B cell (primary cell): ENCODE measurements around the gene SNRPN. TPM values are rescaled to one million over a fixed set of nuclear protein-coding genes. Genes with fewer than 3 reads are reported as not detected.

Experiments
- ATAC-seq: fragments of 200-7000 bp; cut with Tn5 transposase; one replicate; pipeline ENCODE4 v1.10.0; 2021; ENCODE audit warnings: low read depth, mild to moderate bottlenecking, moderate number of reproducible peaks, moderate library complexity
- CTCF ChIA-PET: fragments of 350-600 bp; sonication (Branson Sonifier 250); formaldehyde crosslinking; loops from one replicate; lab custom pipeline; 2021; ENCODE audit warnings: antibody characterized with exemption, inconsistent platforms; lab: Charles Lee
- POLR2A ChIA-PET: fragments of 350-600 bp; sonication (Branson Sonifier 250); formaldehyde crosslinking; loops from one replicate; lab custom pipeline; 2021; ENCODE audit warnings: antibody characterized with exemption; lab: Charles Lee
- DNase-seq: peaks from one replicate; pipeline ENCODE4 v3.0.0; 2013
- H2AFZ ChIP-seq: 2 replicates; pipeline ENCODE4 v1.6.1; 2012; ENCODE audit warnings: mild to moderate bottlenecking, low read depth, low read length; ENCODE audit not compliant: insufficient read depth, poor library complexity, severe bottlenecking
- H3K27ac ChIP-seq, 2 donors: 1 replicate in 1 of 2; 2 replicates in 1 of 2; pipeline ENCODE4 v1.5.1; 2012 to 2013; ENCODE audit warnings: low read length in 2 of 2, mild to moderate bottlenecking in 2 of 2, moderate library complexity in 1 of 2
- H3K27me3 ChIP-seq, 4 experiments: fragments of 200-600 bp in 1 of 4; sonication (generic) in 1 of 4; replicated peaks in 1 of 4; 1 replicate in 2 of 4; 2 replicates in 2 of 4; pipeline versions ENCODE4 v1.6.1 to v1.7.0; 2013 to 2016; ENCODE audit warnings: low read length in 3 of 4, mild to moderate bottlenecking in 2 of 4, mixed read lengths in 1 of 4, moderate library complexity in 1 of 4; ENCODE audit not compliant: insufficient read depth in 4 of 4, control insufficient read depth in 3 of 4; ENCODE audit errors: control extremely low read depth in 1 of 4
- H3K36me3 ChIP-seq, 2 experiments: replicated peaks in 1 of 2; 1 replicate in 1 of 2; 2 replicates in 1 of 2; pipeline versions ENCODE4 v1.6.1 to v1.7.1; 2013; ENCODE audit warnings: low read length in 1 of 2; ENCODE audit not compliant: insufficient read depth in 2 of 2, control insufficient read depth in 1 of 2; ENCODE audit errors: control extremely low read depth in 1 of 2, extremely low read depth in 1 of 2
- H3K4me1 ChIP-seq, 2 donors: fragments of 200-600 bp in 1 of 2; sonication (generic) in 1 of 2; 1 replicate in 1 of 2; 2 replicates in 1 of 2; pipeline versions ENCODE4 v1.5.1 to v1.6.1; 2013 to 2017; ENCODE audit warnings: low read length in 2 of 2; ENCODE audit not compliant: control insufficient read depth in 2 of 2, insufficient read depth in 2 of 2
- H3K4me2 ChIP-seq: replicated peaks from 2 replicates; pipeline ENCODE3; 2012; ENCODE audit warnings: mild to moderate bottlenecking, low read depth, low read length; ENCODE audit not compliant: poor library complexity, severe bottlenecking
- H3K4me3 ChIP-seq, 5 experiments: fragments of 200-600 bp in 1 of 5; sonication (generic) in 1 of 5; 1 replicate in 3 of 5; 2 replicates in 2 of 5; pipeline versions ENCODE4 v1.5.1 to v1.7.0; 2011 to 2016; ENCODE audit warnings: low read length in 4 of 5, mild to moderate bottlenecking in 4 of 5, low read depth in 2 of 5, control low read depth in 1 of 5, moderate library complexity in 1 of 5; ENCODE audit not compliant: insufficient read depth in 1 of 5; ENCODE audit errors: control extremely low read depth in 1 of 5, extremely low read depth in 1 of 5
- H3K79me2 ChIP-seq: fragments of 200-600 bp; sonication (generic); one replicate; pipeline ENCODE4 v1.6.0; 2016; ENCODE audit warnings: low read length; ENCODE audit not compliant: control insufficient read depth, insufficient read depth
- H3K9ac ChIP-seq: fragments of 200-600 bp; sonication (generic); 2 replicates; pipeline ENCODE4 v1.6.1; 2017; ENCODE audit warnings: mild to moderate bottlenecking, low read length, moderate library complexity
- H3K9me3 ChIP-seq, 3 donors: one replicate each; pipeline versions ENCODE4 v1.6.1 to v1.7.1; 2013; ENCODE audit warnings: low read length in 2 of 3; ENCODE audit not compliant: control insufficient read depth in 2 of 3, insufficient read depth in 1 of 3; ENCODE audit errors: control extremely low read depth in 1 of 3
- H4K20me1 ChIP-seq: 2 replicates; pipeline ENCODE4 v1.6.0; 2012; ENCODE audit warnings: mild to moderate bottlenecking, low read length; ENCODE audit not compliant: insufficient read depth, control insufficient read depth, poor library complexity, severe bottlenecking
- H3K27ac Mint-ChIP-seq: one replicate; pipeline ENCODE4 v1.8.0; 2021; ENCODE audit warnings: mixed read lengths
- H3K27me3 Mint-ChIP-seq: one replicate; pipeline ENCODE4 v1.8.0; 2021; ENCODE audit warnings: mixed read lengths
- H3K4me1 Mint-ChIP-seq: one replicate; pipeline ENCODE4 v1.8.0; 2021; ENCODE audit warnings: mixed read lengths
- H3K4me3 Mint-ChIP-seq: one replicate; pipeline ENCODE4 v1.8.0; 2021; ENCODE audit warnings: mixed read lengths
- H3K9me3 Mint-ChIP-seq: one replicate; pipeline ENCODE4 v1.8.0; 2022; ENCODE audit warnings: mixed read lengths; ENCODE audit not compliant: insufficient read depth
- EZH2 ChIP-seq: IDR thresholded peaks from 2 replicates; pipeline ENCODE4 v1.6.1; 2012; ENCODE audit warnings: borderline replicate concordance, low read depth, mild to moderate bottlenecking, moderate library complexity, low read length; ENCODE audit not compliant: insufficient read depth, poor library complexity, severe bottlenecking
- whole genome bisulfite sequencing: methylation state at CpG from one replicate; pipeline ENCODE4 v1.1.5; 2013; ENCODE audit warnings: missing lambda C conversion rate; ENCODE audit not compliant: insufficient coverage; 5-methylcytosine and 5-hydroxymethylcytosine counted together
- intact Hi-C: fragments of 100-400 bp; cut with micrococcal nuclease; formaldehyde crosslinking; loops from one replicate; pipeline ENCODE4 v1.10.0; 2022
- polyA plus RNA-seq: library from polyadenylated mRNA; depleted of rRNA; stranded (reverse); fragments of >200 nt; gene quantifications from 2 replicates; pipeline ENCODE4 v1.2.3, GENCODE V29; 2012
- total RNA-seq, 2 donors: library from RNA; stranded (reverse); fragments of 120-200 nt in 1 of 2; gene quantifications; 1 replicate in 1 of 2; 2 replicates in 1 of 2; pipeline versions ENCODE4 v1.2.3 to v1.2.4, GENCODE V29; 2013 to 2022
- TF ChIP-seq, protein P1 (sequence below): fragments of 200-600 bp; IDR thresholded peaks from one replicate; pipeline ENCODE4 v1.8.0; 2022; ENCODE audit warnings: antibody characterized with exemption, mild to moderate bottlenecking

The SNRPN gene
- total and polyA plus RNA-seq, 2 donors (not counting 1 experiment from before 2014, with no cell fraction given) = 83.6 to 119 TPM

DNA sequence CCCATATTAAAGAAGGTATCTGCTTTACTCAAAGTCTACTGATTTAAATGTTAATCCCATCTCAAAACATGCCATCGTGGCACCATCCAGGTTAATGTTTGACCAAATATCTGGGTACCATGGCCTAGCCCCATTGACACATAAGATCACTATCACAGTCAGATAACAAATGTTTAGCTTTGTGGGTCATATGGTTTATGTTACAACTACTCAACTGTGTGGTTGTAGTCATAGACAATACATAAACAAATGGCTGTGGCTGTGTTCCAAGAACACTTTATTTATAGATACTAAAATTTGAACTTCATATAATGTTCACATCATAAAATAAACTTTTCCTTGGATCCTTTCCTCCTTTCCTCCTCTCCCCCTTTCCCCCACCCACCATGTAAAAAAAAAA lies 9.8 kb upstream of the SNRPN start:
- Mint-ChIP-seq H3K9me3 (no peaks in the 10 kb centered on the region), H3K27ac (no peak overlapping the region)
- ATAC-seq = no peak

DNA sequence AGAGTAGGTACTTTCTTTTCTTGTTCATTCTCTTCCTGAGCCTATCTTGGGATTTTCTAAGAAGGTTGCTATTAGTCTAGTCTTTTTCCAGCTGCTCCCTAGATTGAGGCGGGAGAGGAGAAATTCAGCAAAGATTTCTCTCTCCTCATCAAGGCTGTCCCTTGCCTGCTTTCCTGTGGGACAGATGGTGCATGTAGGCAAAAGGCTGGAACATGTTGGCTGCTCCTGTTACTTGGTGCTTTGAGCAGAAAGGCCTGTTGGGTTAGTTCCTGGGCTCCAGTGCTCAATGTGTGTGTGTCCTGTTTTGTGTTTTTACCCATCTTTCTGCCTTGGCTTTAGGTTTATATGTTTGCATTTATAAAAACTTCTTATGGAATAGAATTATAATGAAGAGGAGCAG lies 9.1 kb upstream of the SNRPN start:
- Mint-ChIP-seq H3K4me1 (no peaks in the 10 kb centered on the region), H3K4me3 (no peak overlapping the region), H3K27me3 (no peaks in the 10 kb centered on the region), H3K9me3 (no peaks in the 10 kb centered on the region), H3K27ac (no peak overlapping the region)
- H3K9me3 ChIP-seq = peaks cover 0 to 3% (median 2%) of the 10 kb centered on the region in 3 donors
- ATAC-seq = no peak
- no peaks in the 10 kb centered on the region for H3K79me2 ChIP-seq
- no peak overlapping the region for H3K4me2 ChIP-seq
- H3K36me3 ChIP-seq = no peaks in the 10 kb centered on the region
- H3K9ac ChIP-seq = no peak overlapping the region
- ChIA-PET CTCF (no interaction called here), POLR2A (no interaction called here)
- no peak for DNase-seq
- H3K4me3 ChIP-seq = no peak overlapping the region
- intact Hi-C loops = no loop called here
- no peaks in the 10 kb centered on the region for H4K20me1 ChIP-seq
- H3K27ac ChIP-seq = no peak overlapping the region
- no peak overlapping the region for H2AFZ ChIP-seq
- no peaks in the 10 kb centered on the region for H3K27me3 ChIP-seq
- no CpG with 5 or more reads among the region's 1 CpG for WGBS
- H3K4me1 ChIP-seq = no peaks in the 10 kb centered on the region
- TF ChIP-seq, protein P1, sequence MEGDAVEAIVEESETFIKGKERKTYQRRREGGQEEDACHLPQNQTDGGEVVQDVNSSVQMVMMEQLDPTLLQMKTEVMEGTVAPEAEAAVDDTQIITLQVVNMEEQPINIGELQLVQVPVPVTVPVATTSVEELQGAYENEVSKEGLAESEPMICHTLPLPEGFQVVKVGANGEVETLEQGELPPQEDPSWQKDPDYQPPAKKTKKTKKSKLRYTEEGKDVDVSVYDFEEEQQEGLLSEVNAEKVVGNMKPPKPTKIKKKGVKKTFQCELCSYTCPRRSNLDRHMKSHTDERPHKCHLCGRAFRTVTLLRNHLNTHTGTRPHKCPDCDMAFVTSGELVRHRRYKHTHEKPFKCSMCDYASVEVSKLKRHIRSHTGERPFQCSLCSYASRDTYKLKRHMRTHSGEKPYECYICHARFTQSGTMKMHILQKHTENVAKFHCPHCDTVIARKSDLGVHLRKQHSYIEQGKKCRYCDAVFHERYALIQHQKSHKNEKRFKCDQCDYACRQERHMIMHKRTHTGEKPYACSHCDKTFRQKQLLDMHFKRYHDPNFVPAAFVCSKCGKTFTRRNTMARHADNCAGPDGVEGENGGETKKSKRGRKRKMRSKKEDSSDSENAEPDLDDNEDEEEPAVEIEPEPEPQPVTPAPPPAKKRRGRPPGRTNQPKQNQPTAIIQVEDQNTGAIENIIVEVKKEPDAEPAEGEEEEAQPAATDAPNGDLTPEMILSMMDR = no peak
- TF ChIP-seq EZH2 = no peak

More for the DNA sequence above, 9.8 kb upstream of the SNRPN start:
- no peaks in the 10 kb centered on the region for H3K79me2 ChIP-seq
- DNase-seq = no peak
- H3K27ac ChIP-seq = no peak overlapping the region
- no peaks in the 10 kb centered on the region for H3K27me3 ChIP-seq
- intact Hi-C loops = no loop called here
- H3K4me1 ChIP-seq = no peaks in the 10 kb centered on the region
- H4K20me1 ChIP-seq = no peaks in the 10 kb centered on the region
- H3K4me3 ChIP-seq = no peak overlapping the region
- no peaks in the 10 kb centered on the region for H3K36me3 ChIP-seq
- H3K9me3 ChIP-seq = peaks cover 0 to 2% (median 0%) of the 10 kb centered on the region in 3 donors
- H3K4me3 Mint-ChIP-seq = no peak overlapping the region
- no peak for TF ChIP-seq EZH2
- TF ChIP-seq, protein P1 = no peak
- POLR2A ChIA-PET = no interaction called here
- no peaks in the 10 kb centered on the region for H3K4me1 Mint-ChIP-seq
- no peak overlapping the region for H2AFZ ChIP-seq
- no peak overlapping the region for H3K4me2 ChIP-seq
- CTCF ChIA-PET = no interaction called here
- no CpG with 5 or more reads among the region's 1 CpG for WGBS
- H3K9ac ChIP-seq = no peak overlapping the region
- no peaks in the 10 kb centered on the region for H3K27me3 Mint-ChIP-seq
